Amniotic stem cell (primary cell): ENCODE data around the gene PPM1L.

Experiments
- DNase-seq: peaks from one replicate; lab custom pipeline; 2025; lab: John Stamatoyannopoulos, UW

The PPM1L gene

GRCh38 chr3:160809453-160809852 lies 53.4 kb downstream of the PPM1L start:
- DNase-seq, result no peak

GRCh38 chr3:160810362-160811236 lies 54.6 kb downstream of the PPM1L start:
- no peak for DNase-seq

- DNase-seq, result no peak
Observed at GRCh38 chr3:160811237-160811548, 55.2 kb downstream of the PPM1L start.

GRCh38 chr3:160812304-160812703 lies 56.3 kb downstream of the PPM1L start:
- DNase-seq, result no peak

- no peak for DNase-seq
Observed at GRCh38 chr3:160815280-160815679, 59.2 kb downstream of the PPM1L start.

GRCh38 chr3:160820022-160820421 lies 64.0 kb downstream of the PPM1L start:
- no peak for DNase-seq

- DNase-seq, result no peak
Observed at GRCh38 chr3:160820430-160820829, 64.4 kb downstream of the PPM1L start.

GRCh38 chr3:160822936-160823335 lies 66.9 kb downstream of the PPM1L start:
- DNase-seq, result no peak

- DNase-seq, result no peak
Observed at GRCh38 chr3:160825311-160825800, 69.3 kb downstream of the PPM1L start.

- DNase-seq, result no peak
Observed at GRCh38 chr3:160826408-160826807, 70.4 kb downstream of the PPM1L start.

GRCh38 chr3:160826991-160827390 lies 71.0 kb downstream of the PPM1L start:
- DNase-seq, result no peak

GRCh38 chr3:160827516-160827915 lies 71.5 kb downstream of the PPM1L start:
- no peak for DNase-seq

GRCh38 chr3:160828880-160829279 lies 72.8 kb downstream of the PPM1L start:
- DNase-seq, result no peak

GRCh38 chr3:160829486-160830009 lies 73.5 kb downstream of the PPM1L start:
- DNase-seq, result no peak

- DNase-seq, result no peak
Observed at GRCh38 chr3:160830796-160831195, 74.8 kb downstream of the PPM1L start.

- DNase-seq, result no peak
Observed at GRCh38 chr3:160831401-160831800, 75.4 kb downstream of the PPM1L start.

GRCh38 chr3:160837394-160837980 lies 81.5 kb downstream of the PPM1L start:
- DNase-seq, result no peak

GRCh38 chr3:160840590-160840989 lies 84.6 kb downstream of the PPM1L start:
- no peak for DNase-seq

- no peak for DNase-seq
Observed at GRCh38 chr3:160841455-160841854, 85.4 kb downstream of the PPM1L start.

GRCh38 chr3:160842021-160843005 lies 86.3 kb downstream of the PPM1L start:
- no peak for DNase-seq

GRCh38 chr3:160851629-160852210 lies 95.7 kb downstream of the PPM1L start:
- no peak for DNase-seq

GRCh38 chr3:160852856-160853255 lies 96.8 kb downstream of the PPM1L start:
- DNase-seq, result no peak
